ENCODE results near the gene SPOCD1. TPM values are rescaled to one million over a fixed set of nuclear protein-coding genes. Genes with fewer than 3 reads are reported as not detected.

The SPOCD1 gene
- total and polyA plus RNA-seq, 2 experiments from 2014 or later: 1.4 to 7.3 TPM

DNA sequence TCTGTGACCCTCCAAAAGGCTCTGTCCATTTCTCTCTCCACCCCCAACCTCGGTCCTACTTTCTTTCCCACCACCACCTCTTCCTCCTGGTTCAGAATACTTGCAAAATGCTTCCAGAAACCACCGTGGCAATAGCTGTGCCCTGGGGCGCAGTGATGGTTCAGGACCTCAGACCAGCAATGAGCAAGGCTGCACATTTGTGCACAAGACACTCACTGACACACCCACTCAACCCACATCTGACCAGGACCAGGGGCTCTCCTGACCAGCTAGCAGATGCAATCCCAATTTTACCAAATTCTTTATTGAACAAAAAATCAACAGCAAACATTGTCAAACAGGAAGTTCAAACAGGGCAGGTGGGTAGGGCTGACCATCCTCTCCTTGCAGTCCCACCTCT is 25.7 kb downstream of the SPOCD1 start:
- DNase-seq (ENCODE audit: low read depth in 1 of 2, low spot score in 1 of 2): no peak
- no peaks in the 10 kb centered on the region for H3K4me1 ChIP-seq (ENCODE audit: low read depth)
- H3K27me3 ChIP-seq: no peaks in the 10 kb centered on the region
- no peak overlapping the region for H3K4me3 ChIP-seq
- H3K9me3 ChIP-seq (ENCODE audit: low read depth): no peaks in the 10 kb centered on the region
- H3K36me3 ChIP-seq: no peaks in the 10 kb centered on the region
- TF ChIP-seq CTCF (IDR thresholded peaks at IDR 0.05; ENCODE audit: low read depth, low read length): no peak
- no peak overlapping the region for H3K27ac ChIP-seq

GRCh38 chr1:31789259-31790065 is 26.4 kb downstream of the SPOCD1 start:
- TF ChIP-seq CTCF (IDR thresholded peaks at IDR 0.05; ENCODE audit: low read depth, low read length): peak; percentile 89
- Histone ChIP-seq H3K9me3 (ENCODE audit: low read depth) (no peaks in the 10 kb centered on the region), H3K27ac (no peak overlapping the region), H3K4me1 (ENCODE audit: low read depth) (no peaks in the 10 kb centered on the region), H3K27me3 (no peaks in the 10 kb centered on the region), H3K4me3 (peak overlapping the region; percentile 51), H3K36me3 (no peaks in the 10 kb centered on the region)
- DNase-seq (ENCODE audit: low read depth in 1 of 2, low spot score in 1 of 2): peak; percentile 93 to 94

DNA sequence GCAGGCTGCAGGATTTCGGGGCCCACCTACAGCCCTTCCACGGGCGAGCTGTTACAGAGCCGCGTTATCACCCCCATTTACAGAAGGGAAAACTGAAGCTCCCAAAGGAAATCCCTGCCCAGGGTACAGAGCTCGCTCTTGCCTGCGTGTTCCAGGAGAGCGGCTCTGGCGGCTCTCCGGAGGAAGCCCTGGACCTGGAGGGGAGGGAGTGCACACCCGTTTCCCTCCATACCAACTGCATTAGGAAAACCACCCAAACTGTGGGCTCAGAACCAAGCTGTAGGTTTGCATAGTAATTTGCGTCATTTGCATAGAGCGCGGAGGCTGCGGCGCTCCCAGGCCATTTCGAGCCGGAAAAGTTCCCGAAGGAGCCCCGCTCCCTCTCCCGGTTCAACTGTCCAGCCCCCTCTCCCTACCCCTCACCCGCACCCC is 27.0 kb downstream of the SPOCD1 start:
- Histone ChIP-seq H3K27ac (peak overlapping the region; percentile 2), H3K9me3 (ENCODE audit: low read depth) (no peaks in the 10 kb centered on the region), H3K4me1 (ENCODE audit: low read depth) (no peaks in the 10 kb centered on the region), H3K36me3 (no peaks in the 10 kb centered on the region), H3K27me3 (no peaks in the 10 kb centered on the region), H3K4me3 (peak overlapping the region; percentile 51)
- DNase-seq (ENCODE audit: low read depth in 1 of 2, low spot score in 1 of 2): peak in 1 of 2 donors; percentile 84
- no peak for TF ChIP-seq CTCF (IDR thresholded peaks at IDR 0.05; ENCODE audit: low read depth, low read length)

DNA sequence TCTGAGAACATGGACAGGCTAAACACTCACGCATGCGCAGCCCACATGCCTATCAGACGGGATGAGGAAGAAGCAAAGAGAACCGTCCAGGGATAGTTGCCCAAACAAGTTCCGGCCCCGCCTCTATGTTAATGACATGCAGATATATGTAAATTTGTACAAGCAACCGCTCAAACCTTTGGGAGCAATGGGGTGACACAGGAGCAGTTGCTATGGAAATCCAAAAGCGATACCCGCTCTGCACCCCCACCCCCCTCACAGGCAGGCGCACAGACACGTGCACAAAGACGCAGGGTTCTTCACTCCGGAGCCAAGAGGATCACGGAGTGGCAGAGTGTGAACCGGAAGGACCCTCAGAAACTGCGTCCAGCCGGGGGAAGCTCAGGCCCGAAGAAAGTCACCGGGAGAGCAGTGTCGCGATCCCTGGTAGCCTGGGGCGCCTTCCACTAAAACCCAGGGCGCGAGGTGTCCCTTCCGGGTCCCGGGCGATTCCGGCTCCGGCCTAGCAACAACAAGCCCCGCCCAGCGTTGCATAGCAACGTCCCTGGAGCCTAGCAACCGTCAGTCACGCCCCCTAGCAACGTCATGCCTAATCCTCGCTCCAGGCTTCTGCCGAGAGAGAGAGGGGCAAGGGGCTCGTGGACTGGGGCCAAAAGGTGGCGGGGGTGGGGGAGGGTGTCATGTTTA is 27.5 kb downstream of the SPOCD1 start:
- Histone ChIP-seq H3K36me3 (no peaks in the 10 kb centered on the region), H3K27me3 (no peaks in the 10 kb centered on the region), H3K27ac (peak overlapping the region; percentile 2)

GRCh38 chr1:31787786-31788137 is 28.1 kb downstream of the SPOCD1 start:
- Histone ChIP-seq H3K27ac (no peak overlapping the region), H3K4me3 (peak overlapping the region; percentile 51), H3K9me3 (ENCODE audit: low read depth) (no peaks in the 10 kb centered on the region), H3K27me3 (no peaks in the 10 kb centered on the region), H3K36me3 (no peaks in the 10 kb centered on the region), H3K4me1 (ENCODE audit: low read depth) (peaks cover 5% of the 10 kb centered on the region)
- no peak for TF ChIP-seq CTCF (IDR thresholded peaks at IDR 0.05; ENCODE audit: low read depth, low read length)
- DNase-seq (ENCODE audit: low read depth in 1 of 2, low spot score in 1 of 2): no peak

More for the DNA sequence above, 27.5 kb downstream of the SPOCD1 start:
- peak; percentile 94 to 95 for DNase-seq (ENCODE audit: low read depth in 1 of 2, low spot score in 1 of 2)
- TF ChIP-seq CTCF (IDR thresholded peaks at IDR 0.05; ENCODE audit: low read depth, low read length): no peak
- Histone ChIP-seq H3K4me1 (ENCODE audit: low read depth) (no peaks in the 10 kb centered on the region), H3K9me3 (ENCODE audit: low read depth) (no peaks in the 10 kb centered on the region), H3K4me3 (peak overlapping the region; percentile 51)
